IMR-90 (cell line): ENCODE data around the gene ZFHX3. TPM values are rescaled to one million over a fixed set of nuclear protein-coding genes. Genes with fewer than 3 reads are reported as not detected.
A peak's percentile ranks its signal among the peaks of the same experiment; 100 is the strongest.

ENCODE experiments used
- ATAC-seq: fragments of 200-7000 bp; cut with Tn5 transposase; 2 replicates; pipeline ENCODE4 v1.9.1; 2020; ENCODE audit warnings: low read depth, mild to moderate bottlenecking, moderate library complexity
- BruUV-seq: library from RNA; stranded (reverse); fragments of 400-500 nt; replicated peaks from 2 replicates; lab custom pipeline; 2021; lab: Mats Ljungman, UMichigan
- CTCF ChIA-PET: fragments of 300-600 bp; formaldehyde crosslinking; extraction: SDS; loops from one replicate; lab custom pipeline; 2021; ENCODE audit warnings: antibody characterized with exemption; lab: Yijun Ruan, JAX
- POLR2A ChIA-PET: fragments of 300-600 bp; sonication (Branson Sonifier 250); formaldehyde crosslinking; loops from one replicate; lab custom pipeline; 2022; ENCODE audit warnings: antibody characterized with exemption; ENCODE audit not compliant: unreplicated experiment; lab: Charles Lee
- DNase-seq: peaks from one replicate; pipeline ENCODE4 v3.0.0; 2013
- H2AFZ ChIP-seq: replicated peaks from 2 replicates; pipeline ENCODE3; 2013; ENCODE audit warnings: low read length, mild to moderate bottlenecking; ENCODE audit not compliant: poor library complexity
- H2AK5ac ChIP-seq: 2 replicates; pipeline ENCODE4 v1.6.1; 2013; ENCODE audit warnings: low read depth, low read length, inconsistent platforms
- H2AK9ac ChIP-seq: replicated peaks from 2 replicates; pipeline ENCODE3; 2013; ENCODE audit warnings: mild to moderate bottlenecking, low read depth, low read length, moderate library complexity; ENCODE audit not compliant: poor library complexity
- H2BK120ac ChIP-seq: 2 replicates; pipeline ENCODE4 v1.6.1; 2013; ENCODE audit warnings: low read depth, low read length, inconsistent platforms
- H2BK15ac ChIP-seq: 3 replicates; pipeline ENCODE4 v1.6.1; 2013; ENCODE audit warnings: low read depth, low read length, inconsistent platforms
- H2BK20ac ChIP-seq: 2 replicates; pipeline ENCODE4 v1.6.1; 2013; ENCODE audit warnings: low read depth, mild to moderate bottlenecking, inconsistent platforms, low read length, moderate library complexity
- H2BK5ac ChIP-seq: 2 replicates; pipeline ENCODE4 v1.6.1; 2013; ENCODE audit warnings: mild to moderate bottlenecking, low read depth, low read length, inconsistent platforms; ENCODE audit not compliant: poor library complexity, severe bottlenecking
- H3K14ac ChIP-seq: replicated peaks from 2 replicates; pipeline ENCODE4 v1.6.1; 2013; ENCODE audit warnings: low read depth, low read length, inconsistent platforms
- H3K18ac ChIP-seq: 2 replicates; pipeline ENCODE4 v1.6.1; 2013; ENCODE audit warnings: low read depth, low read length, control low read depth
- H3K23ac ChIP-seq: 2 replicates; pipeline ENCODE4 v1.6.1; 2013; ENCODE audit warnings: low read depth, low read length, inconsistent platforms
- H3K27ac ChIP-seq: 2 replicates; pipeline ENCODE4 v1.5.1; 2013; ENCODE audit warnings: mild to moderate bottlenecking, control low read depth, low read length; ENCODE audit not compliant: insufficient read depth
- H3K27me3 ChIP-seq: 2 replicates; pipeline ENCODE4 v1.6.1; 2013; ENCODE audit warnings: low read length; ENCODE audit not compliant: control insufficient read depth, insufficient read depth
- H3K36me3 ChIP-seq: 2 replicates; pipeline ENCODE4 v1.6.1; 2013; ENCODE audit warnings: low read length, mixed read lengths; ENCODE audit not compliant: control insufficient read depth, insufficient read depth
- H3K4ac ChIP-seq: 2 replicates; pipeline ENCODE4 v1.6.1; 2013; ENCODE audit warnings: low read depth, low read length, inconsistent platforms
- H3K4me1 ChIP-seq: 2 replicates; pipeline ENCODE4 v1.6.1; 2013; ENCODE audit warnings: low read length, mixed read lengths; ENCODE audit not compliant: control insufficient read depth, insufficient read depth
- H3K4me2 ChIP-seq: 2 replicates; pipeline ENCODE4 v1.6.1; 2013; ENCODE audit warnings: low read depth, mild to moderate bottlenecking, control low read depth, low read length, moderate library complexity
- H3K4me3 ChIP-seq: 2 replicates; pipeline ENCODE4 v1.5.1; 2013; ENCODE audit warnings: low read depth, mild to moderate bottlenecking, control low read depth, low read length, moderate library complexity; ENCODE audit not compliant: insufficient read depth
- H3K56ac ChIP-seq: 2 replicates; pipeline ENCODE4 v1.6.1; 2013; ENCODE audit warnings: low read length, inconsistent platforms; ENCODE audit not compliant: insufficient read depth; ENCODE audit errors: extremely low read depth
- H3K79me1 ChIP-seq, 2 experiments: 2 replicates each; pipeline ENCODE4 v1.6.1; 2013; ENCODE audit warnings: low read length in 2 of 2, inconsistent platforms in 1 of 2, low read depth in 1 of 2
- H3K9ac ChIP-seq: 2 replicates; pipeline ENCODE4 v1.6.1; 2013; ENCODE audit warnings: low read depth, low read length, control low read depth
- H3K9me1 ChIP-seq: 2 replicates; pipeline ENCODE4 v1.6.1; 2013; ENCODE audit warnings: low read length, inconsistent platforms; ENCODE audit not compliant: insufficient read depth
- H3K9me3 ChIP-seq: 2 replicates; pipeline ENCODE4 v1.6.1; 2013; ENCODE audit warnings: low read length; ENCODE audit not compliant: control insufficient read depth, insufficient read depth
- H4K20me1 ChIP-seq: 2 replicates; pipeline ENCODE4 v1.6.1; 2013; ENCODE audit warnings: low read length, inconsistent platforms; ENCODE audit not compliant: insufficient read depth
- H4K5ac ChIP-seq: 2 replicates; pipeline ENCODE4 v1.6.1; 2013; ENCODE audit warnings: mild to moderate bottlenecking, low read depth, low read length, control low read depth
- H4K8ac ChIP-seq, 2 experiments: 2 replicates each; pipeline ENCODE4 v1.6.1; 2013; ENCODE audit warnings: low read depth in 2 of 2, low read length in 2 of 2, control low read depth in 1 of 2, inconsistent platforms in 1 of 2
- H4K91ac ChIP-seq: 2 replicates; pipeline ENCODE4 v1.6.1; 2013; ENCODE audit warnings: low read depth, low read length, inconsistent platforms; ENCODE audit not compliant: insufficient read depth
- CEBPB ChIP-seq: IDR thresholded peaks from 2 replicates; pipeline ENCODE4 v1.6.1; 2012; ENCODE audit warnings: low read depth, low read length, improper control_type of control experiment
- CTCF ChIP-seq: conservative IDR thresholded peaks from 2 replicates; pipeline ENCODE4 v1.5.1; 2012; ENCODE audit warnings: mild to moderate bottlenecking, low read depth, low read length, improper control_type of control experiment
- ELK1 ChIP-seq: fragments of 150-350 bp; IDR thresholded peaks from 2 replicates; pipeline ENCODE4 v1.6.1; 2016; ENCODE audit warnings: low read depth, mild to moderate bottlenecking, low read length, moderate library complexity, borderline replicate concordance
- FOS ChIP-seq: fragments of 150-350 bp; IDR thresholded peaks from 2 replicates; pipeline ENCODE4 v1.6.1; 2016; ENCODE audit warnings: low read depth, low read length
- MAFK ChIP-seq: IDR thresholded peaks from 2 replicates; pipeline ENCODE4 v1.6.1; 2012; ENCODE audit warnings: low read depth, low read length, improper control_type of control experiment
- MXI1 ChIP-seq: IDR thresholded peaks from 2 replicates; pipeline ENCODE4 v1.6.1; 2012; ENCODE audit warnings: low read depth, mild to moderate bottlenecking, low read length, moderate library complexity, borderline replicate concordance
- NFE2L2 ChIP-seq: fragments of 150-350 bp; IDR thresholded peaks from 2 replicates; pipeline ENCODE4 v1.6.1; 2016; ENCODE audit warnings: low read depth, mild to moderate bottlenecking, low read length
- RCOR1 ChIP-seq: IDR thresholded peaks from 2 replicates; pipeline ENCODE4 v1.6.1; 2012; ENCODE audit warnings: mild to moderate bottlenecking, low read length, improper control_type of control experiment; ENCODE audit not compliant: insufficient replicate concordance
- RFX5 ChIP-seq: IDR thresholded peaks from 2 replicates; pipeline ENCODE4 v1.8.0; 2012; ENCODE audit warnings: low read depth, mild to moderate bottlenecking, low read length, moderate library complexity
- WGBS, 2 experiments: methylation state at CpG; one replicate each; pipeline versions ENCODE4 v1.1.5 to v1.1.7; 2013; ENCODE audit warnings: missing lambda C conversion rate in 2 of 2; ENCODE audit not compliant: insufficient read length in 1 of 2; ENCODE audit errors: extremely low coverage in 2 of 2; 5-methylcytosine and 5-hydroxymethylcytosine counted together
- dilution Hi-C: fragments of 300-500 bp; cut with HindIII; formaldehyde crosslinking; loops from one replicate; pipeline ENCODE4 v1.14.3; 2018; ENCODE audit warnings: low sequenced_read_pairs; ENCODE audit not compliant: unreplicated experiment
- in situ Hi-C: fragments of 300-500 bp; cut with MboI; formaldehyde crosslinking; loops from 3 replicates; pipeline ENCODE4 v1.14.3; 2019; ENCODE audit warnings: low sequenced_read_pairs, inconsistent platforms, mixed read lengths
- intact Hi-C: fragments of 100-400 bp; cut with micrococcal nuclease; formaldehyde crosslinking; loops from 2 replicates; pipeline ENCODE4 v1.10.0; 2022
- polyA plus RNA-seq, 3 experiments: library from polyadenylated mRNA; depleted of rRNA; stranded (reverse); fragments of >200 nt; gene quantifications; 2 replicates each; pipeline ENCODE4 v1.2.3, GENCODE V29; 2012; ENCODE audit warnings: low replicate concordance in 1 of 3
- total RNA-seq: library from RNA; depleted of rRNA; stranded (reverse); fragments of >200 nt; gene quantifications from 2 replicates; pipeline ENCODE4 v1.2.3, GENCODE V29; 2012

The ZFHX3 gene
- total and polyA plus RNA-seq, 2 of the 4 experiments (the other 2 are of a cell fraction): 1.4 to 1.7 TPM

DNA sequence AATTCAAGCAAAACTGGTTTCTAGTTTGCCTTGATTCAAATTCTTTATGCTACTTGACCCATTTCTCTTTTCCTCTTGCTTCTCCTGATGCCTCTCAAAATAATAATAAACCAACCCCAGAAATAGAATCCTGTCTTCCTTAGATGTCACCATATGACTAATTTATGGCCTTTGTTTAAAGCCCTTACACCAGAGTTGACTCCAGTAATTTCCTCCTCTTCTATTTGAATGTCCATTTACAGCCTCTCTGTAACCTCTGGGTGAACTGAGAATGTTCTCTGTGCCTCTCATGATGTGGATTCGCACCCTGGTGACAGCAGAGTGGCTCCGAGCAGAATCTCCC lies 31.5 kb downstream of the ZFHX3 start:
- H3K79me1 ChIP-seq: peaks cover 54 to 91% of the 10 kb centered on the region in 2 experiments
- H3K36me3 ChIP-seq: no peaks in the 10 kb centered on the region
- H3K56ac ChIP-seq: no peak overlapping the region
- H3K9me1 ChIP-seq: peaks cover 27% of the 10 kb centered on the region
- no peak overlapping the region for H2BK20ac ChIP-seq
- no peak overlapping the region for H4K91ac ChIP-seq
- TF ChIP-seq RCOR1 (no peak), CTCF (no peak), MXI1 (no peak), NFE2L2 (no peak), CEBPB (no peak), RFX5 (no peak), MAFK (no peak), ELK1 (no peak), FOS (no peak)
- no peak overlapping the region for H3K4me3 ChIP-seq
- H2BK15ac ChIP-seq: no peak overlapping the region; the same call in 2 of the 3 replicates
- no peak overlapping the region for H4K5ac ChIP-seq
- no peak overlapping the region for H2BK120ac ChIP-seq
- peaks cover 65% of the 10 kb centered on the region for H4K20me1 ChIP-seq
- intact Hi-C loops: no loop called here
- POLR2A ChIA-PET: no interaction called here
- peak overlapping the region; percentile 38; the same call in 1 of the 2 replicates for H3K4me2 ChIP-seq
- WGBS, 2 experiments: no CpG with 5 or more reads among the region's 2 CpGs
- in situ Hi-C loops: no loop called here
- no peak overlapping the region for H3K9ac ChIP-seq
- H3K4me1 ChIP-seq: peaks cover 23% of the 10 kb centered on the region
- H3K27me3 ChIP-seq: no peaks in the 10 kb centered on the region
- dilution Hi-C loops: no loop called here
- CTCF ChIA-PET: no interaction called here
- H2BK5ac ChIP-seq: no peak overlapping the region
- H3K4ac ChIP-seq: no peak overlapping the region
- H3K9me3 ChIP-seq: no peaks in the 10 kb centered on the region
- H2AK5ac ChIP-seq: no peak overlapping the region
- no peak overlapping the region for H2AFZ ChIP-seq
- BruUV-seq: no TSS peak
- H2AK9ac ChIP-seq: no peak overlapping the region
- H4K8ac ChIP-seq: no peak overlapping the region; a peak in 1 of 4 replicates
- DNase-seq: no peak
- H3K18ac ChIP-seq: no peak overlapping the region
- no peak overlapping the region for H3K27ac ChIP-seq
- 0 out of 2 replicates have a peak overlapping the region, but pooled peaks have one; percentile 70 for H3K14ac ChIP-seq
- peak overlapping the region; percentile 87 for H3K23ac ChIP-seq
- ATAC-seq: no peak
